ENCODE measurements around the gene COA7. TPM values are rescaled to one million over a fixed set of nuclear protein-coding genes. Genes with fewer than 3 reads are reported as not detected.

COA7 gene
- total and polyA plus RNA-seq, 2 of the 8 experiments (the other 6 are each of a cell fraction or from before 2014, with no cell fraction given): 23.2 to 61.8 TPM

GRCh38 chr1:52739699-52740467 lies 41.7 kb upstream of the COA7 start:
- Histone ChIP-seq H3K4me1 (replicated peaks in 1 of 4; ENCODE audit: control insufficient read depth in 3 of 4, insufficient read depth in 4 of 4, low read length in 3 of 4) (no peaks in the 10 kb centered on the region; a peak in 1 of 7 replicates), H3K23me2 (ENCODE audit: low read depth, low read length) (no peaks in the 10 kb centered on the region), H3K79me1 (ENCODE audit: low read depth, low read length) (no peaks in the 10 kb centered on the region), H2BK5ac (ENCODE audit: low read depth, low read length) (no peak overlapping the region), H3K79me2 (ENCODE audit: control insufficient read depth in 1 of 2, insufficient read depth in 2 of 2, low read length in 2 of 2) (peaks cover 0 to 10% of the 10 kb centered on the region in 2 experiments; a peak in 1 of 4 replicates), H3K27ac (ENCODE audit: low read depth, low read length) (no peak overlapping the region), H4K91ac (replicated peaks; ENCODE audit: insufficient read length, low read length) (no peak overlapping the region), H3K4me2 (ENCODE audit: insufficient read depth in 1 of 2, low read depth in 2 of 2, low read length in 2 of 2) (no peak overlapping the region), H3K18ac (ENCODE audit: extremely low read depth, low read length) (no peak overlapping the region), H3K36me3 (ENCODE audit: control insufficient read depth in 2 of 4, insufficient read depth in 4 of 4, low read length in 3 of 4) (no peaks in the 10 kb centered on the region; a peak in 1 of 8 replicates), H3K9ac (replicated peaks in 1 of 4; ENCODE audit: extremely low read depth in 1 of 4, low read depth in 3 of 4, low read length in 3 of 4) (no peak overlapping the region), H3K56ac (replicated peaks; ENCODE audit: insufficient read length, low read depth, low read length) (no peak overlapping the region), H3K23ac (ENCODE audit: insufficient read length) (no peak overlapping the region), H3K4ac (replicated peaks; ENCODE audit: insufficient read length, low read depth, low read length) (no peak overlapping the region), H3K27me3 (replicated peaks in 1 of 4; ENCODE audit: control insufficient read depth in 3 of 4, extremely low read depth in 1 of 4, insufficient read depth in 3 of 4, low read length in 3 of 4) (no peaks in the 10 kb centered on the region), H2BK12ac (ENCODE audit: low read depth, low read length) (no peak overlapping the region), H4K8ac (ENCODE audit: extremely low read depth, insufficient read depth, low read length) (no peak overlapping the region), H2AK5ac (ENCODE audit: low read depth, low read length) (no peak overlapping the region), H3K9me3 (ENCODE audit: insufficient read depth in 2 of 2, low read depth in 1 of 2, low read length in 1 of 2) (peaks cover 0 to 3% of the 10 kb centered on the region in 2 experiments; a peak in 1 of 4 replicates), H2BK15ac (ENCODE audit: low read length) (no peak overlapping the region), H4K20me1 (replicated peaks in 1 of 2; ENCODE audit: control insufficient read depth in 1 of 2, insufficient read depth in 2 of 2, low read length in 2 of 2) (peaks cover 1 to 2% of the 10 kb centered on the region in 2 experiments), H4K5ac (ENCODE audit: insufficient read length, low read depth, low read length) (no peak overlapping the region), H3K4me3 (ENCODE audit: extremely low read depth in 1 of 4, insufficient read depth in 2 of 4, low read depth in 3 of 4, low read length in 4 of 4) (no peak overlapping the region), H3K14ac (ENCODE audit: insufficient read length) (no peak overlapping the region), H2AFZ (ENCODE audit: low read length) (no peak overlapping the region), H2BK120ac (replicated peaks; ENCODE audit: low read depth, low read length) (no peak overlapping the region), H2BK20ac (ENCODE audit: low read length) (no peak overlapping the region)
- ChIA-PET POLR2A (ENCODE audit: partially characterized antibody) (interaction anchor here (0.8 to 1.5 kb wide), 2 partner anchors 11 to 49 kb away, joined by 3 to 4 read pairs; no protein-coding TSS in a partner anchor), CTCF (ENCODE audit: partially characterized antibody) (interaction anchor here (0.6 to 1.3 kb wide), 5 partner anchors 15 to 303 kb away, joined by 3 to 4 read pairs (median 3); no protein-coding TSS in a partner anchor)
- no peak for FAIRE-seq
- WGBS, 2 experiments (ENCODE audit: extremely low coverage in 1 of 2, insufficient coverage in 1 of 2, insufficient read length in 1 of 2, insufficient replicate concordance in 2 of 2, low coverage in 1 of 2, low lambda C conversion rate in 2 of 2, missing lambda C conversion rate in 1 of 2): 82% methylated on average over 4 of the region's 4 CpGs; no CpG with 5 or more reads in 1 of the 2 experiments
- no peak for DNase-seq (ENCODE audit: low read depth in 1 of 2, low spot score in 2 of 2)
- no peak for TF ChIP-seq TAF1 (IDR thresholded peaks at IDR 0.05; ENCODE audit: low read depth, low read length)
- no peak for TF ChIP-seq RFX5 (IDR thresholded peaks at IDR 0.05; ENCODE audit: borderline replicate concordance, low read depth, low read length)
- TF ChIP-seq SIN3A (conservative IDR thresholded peaks at IDR 0.05 in 1 of 2, IDR thresholded peaks at IDR 0.05 in 1 of 2; ENCODE audit: low read depth in 1 of 2, low read length in 2 of 2): no peak
- TF ChIP-seq ATF2 (IDR thresholded peaks at IDR 0.05; ENCODE audit: low read length): no peak
- no peak for TF ChIP-seq HDAC6 (IDR thresholded peaks at IDR 0.05; ENCODE audit: low read depth, low read length)
- no peak for TF ChIP-seq SIRT6 (IDR thresholded peaks at IDR 0.05; ENCODE audit: low read length)
- TF ChIP-seq GABPA (IDR thresholded peaks at IDR 0.05; ENCODE audit: borderline replicate concordance, insufficient read depth, low read length): no peak
- no peak for TF ChIP-seq ZNF274 (IDR thresholded peaks at IDR 0.05; ENCODE audit: borderline replicate concordance, extremely low read depth, low read length)
